ENCODE results near the gene FRMPD2. TPM values are rescaled to one million over a fixed set of nuclear protein-coding genes. Genes with fewer than 3 reads are reported as not detected.

The FRMPD2 gene
- total and polyA plus RNA-seq, 2 donors (not counting 3 experiments of a cell fraction or from before 2014, with no cell fraction given): 0.42 TPM; not detected in 1

DNA sequence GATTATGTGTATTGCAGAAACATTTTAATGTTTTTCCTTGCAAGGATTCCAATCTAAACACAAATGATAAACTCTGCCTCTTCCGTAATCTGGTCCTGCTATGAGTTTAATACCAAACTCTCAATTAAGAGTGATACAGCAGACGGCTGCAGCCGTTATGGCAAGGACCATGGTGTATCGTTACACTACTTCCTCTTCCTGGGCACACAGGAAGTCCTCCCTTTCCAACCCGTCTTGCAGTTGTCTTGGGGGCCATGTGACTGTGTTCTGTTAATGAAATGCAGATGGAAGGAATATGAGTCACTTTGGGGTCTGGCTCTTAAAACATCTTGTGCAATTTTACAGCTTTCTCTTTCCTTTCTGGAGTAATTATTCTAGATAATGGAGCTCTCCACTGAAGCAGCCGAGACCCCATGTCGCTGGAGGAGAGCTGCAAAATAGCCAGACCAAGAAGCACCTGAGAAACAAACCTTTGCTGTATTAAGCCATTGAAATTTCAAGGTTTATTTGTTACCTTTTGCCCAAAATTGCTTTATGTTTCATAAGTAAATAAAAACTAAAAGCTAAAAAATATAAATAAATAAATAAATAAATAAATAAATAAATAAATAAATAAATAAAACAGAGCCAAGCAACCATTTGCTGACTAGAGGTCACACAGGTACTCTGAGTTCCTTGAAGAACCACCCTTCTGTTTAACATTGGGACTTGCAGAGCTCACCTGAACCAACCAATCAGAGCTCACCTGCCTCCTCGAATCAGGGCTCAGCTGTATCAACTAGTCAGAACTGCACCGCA, 74.7 kb downstream of the FRMPD2 start:
- Histone ChIP-seq H3K27ac (ENCODE audit: insufficient read depth, low read depth, low read length) (no peak overlapping the region), H4K20me1 (replicated peaks; ENCODE audit: control insufficient read depth, extremely low read depth, insufficient read depth, low read length) (no peaks in the 10 kb centered on the region), H3K4me3 (replicated peaks in 1 of 3; ENCODE audit: insufficient read depth in 1 of 3, low read depth in 1 of 3, low read length in 3 of 3) (no peak overlapping the region), H3K9me1 (replicated peaks; ENCODE audit: control insufficient read depth, extremely low read depth, insufficient read depth, low read length) (no peaks in the 10 kb centered on the region), H3K9me3 (replicated peaks; ENCODE audit: control insufficient read depth, insufficient read depth, low read length) (no peaks in the 10 kb centered on the region), H3K4me1 (ENCODE audit: control insufficient read depth, extremely low read depth, insufficient read depth, low read length) (no peaks in the 10 kb centered on the region), H3K27me3 (ENCODE audit: control insufficient read depth in 2 of 2, insufficient read depth in 2 of 2, low read length in 2 of 2) (peaks cover 0 to 6% of the 10 kb centered on the region in 2 experiments), H3K79me2 (ENCODE audit: control insufficient read depth, insufficient read depth, low read length) (no peaks in the 10 kb centered on the region), H3K36me3 (ENCODE audit: control insufficient read depth in 2 of 2, extremely low read depth in 1 of 2, insufficient read depth in 2 of 2, low read length in 2 of 2) (no peaks in the 10 kb centered on the region), H3K9ac (replicated peaks; ENCODE audit: extremely low read depth, insufficient read depth, low read length) (no peak overlapping the region), H3K4me2 (ENCODE audit: insufficient read depth, low read length) (no peak overlapping the region), H2AFZ (ENCODE audit: low read depth, low read length) (no peak overlapping the region)
- no peak for FAIRE-seq
- BruUV-seq (replicated peaks): no TSS peak
- no peak for DNase-seq (ENCODE audit: low read depth, low spot score)
- CTCF ChIA-PET: interaction anchor here (0.7 kb wide), 1 partner anchor 29 kb away, joined by 3 read pairs; no protein-coding TSS in a partner anchor
- TF ChIP-seq, protein P1, sequence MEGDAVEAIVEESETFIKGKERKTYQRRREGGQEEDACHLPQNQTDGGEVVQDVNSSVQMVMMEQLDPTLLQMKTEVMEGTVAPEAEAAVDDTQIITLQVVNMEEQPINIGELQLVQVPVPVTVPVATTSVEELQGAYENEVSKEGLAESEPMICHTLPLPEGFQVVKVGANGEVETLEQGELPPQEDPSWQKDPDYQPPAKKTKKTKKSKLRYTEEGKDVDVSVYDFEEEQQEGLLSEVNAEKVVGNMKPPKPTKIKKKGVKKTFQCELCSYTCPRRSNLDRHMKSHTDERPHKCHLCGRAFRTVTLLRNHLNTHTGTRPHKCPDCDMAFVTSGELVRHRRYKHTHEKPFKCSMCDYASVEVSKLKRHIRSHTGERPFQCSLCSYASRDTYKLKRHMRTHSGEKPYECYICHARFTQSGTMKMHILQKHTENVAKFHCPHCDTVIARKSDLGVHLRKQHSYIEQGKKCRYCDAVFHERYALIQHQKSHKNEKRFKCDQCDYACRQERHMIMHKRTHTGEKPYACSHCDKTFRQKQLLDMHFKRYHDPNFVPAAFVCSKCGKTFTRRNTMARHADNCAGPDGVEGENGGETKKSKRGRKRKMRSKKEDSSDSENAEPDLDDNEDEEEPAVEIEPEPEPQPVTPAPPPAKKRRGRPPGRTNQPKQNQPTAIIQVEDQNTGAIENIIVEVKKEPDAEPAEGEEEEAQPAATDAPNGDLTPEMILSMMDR (IDR thresholded peaks at IDR 0.05; ENCODE audit: extremely low read depth in 1 of 2, insufficient read depth in 1 of 2, low read depth in 1 of 2, low read length in 2 of 2): no peak
- TF ChIP-seq FOS (IDR thresholded peaks at IDR 0.05; ENCODE audit: borderline replicate concordance, insufficient read depth, low read length): no peak
- TF ChIP-seq JUN (IDR thresholded peaks at IDR 0.05; ENCODE audit: borderline replicate concordance, insufficient read depth, insufficient read length, low read depth): no peak
- no peak for TF ChIP-seq POLR2A (IDR thresholded peaks at IDR 0.05; ENCODE audit: low read depth, low read length)
- TF ChIP-seq, protein P2, sequence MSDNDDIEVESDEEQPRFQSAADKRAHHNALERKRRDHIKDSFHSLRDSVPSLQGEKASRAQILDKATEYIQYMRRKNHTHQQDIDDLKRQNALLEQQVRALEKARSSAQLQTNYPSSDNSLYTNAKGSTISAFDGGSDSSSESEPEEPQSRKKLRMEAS (IDR thresholded peaks at IDR 0.05; ENCODE audit: insufficient read depth, insufficient read length): no peak
- TF ChIP-seq POLR2AphosphoS5 (IDR thresholded peaks at IDR 0.05; ENCODE audit: insufficient read depth, low read depth, low read length): no peak
- TF ChIP-seq GATA2 (IDR thresholded peaks at IDR 0.05; ENCODE audit: insufficient read depth, insufficient read length, low read depth, low read length): no peak
- no peak for TF ChIP-seq EZH2 (IDR thresholded peaks at IDR 0.05; ENCODE audit: borderline replicate concordance, low read depth, low read length, severe bottlenecking)
- no peak for TF ChIP-seq MYC (IDR thresholded peaks at IDR 0.05; ENCODE audit: low read depth, low read length)
- dilution Hi-C loops (cut with MboI; ENCODE audit: extremely low pct_ligation_motif_present, low sequenced_read_pairs): no loop called here
- POLR2A ChIA-PET: no interaction called here
- intact Hi-C loops (cut with micrococcal nuclease): no loop called here

All from endothelial cell of umbilical vein (primary cell).